Stomach smooth muscle (tissue), 2 donors: ENCODE results near the gene CDC42EP5.
"Not testable (repeated sequence)": the region's sequence is repeated elsewhere in the genome, so short reads cannot be mapped to it uniquely, and the experiment has no call there.

Source experiments
- H3K27ac ChIP-seq: one replicate; pipeline ENCODE4 v1.7.0; 2013; ENCODE audit warnings: mild to moderate bottlenecking, low read length, inconsistent platforms
- H3K27me3 ChIP-seq, 2 donors: one replicate each; pipeline ENCODE4 v1.7.0; 2013; ENCODE audit warnings: low read length in 2 of 2; ENCODE audit not compliant: insufficient read depth in 2 of 2, control insufficient read depth in 1 of 2
- H3K36me3 ChIP-seq, 2 donors: one replicate each; pipeline ENCODE4 v1.7.0; 2013; ENCODE audit warnings: low read length in 2 of 2; ENCODE audit not compliant: control insufficient read depth in 2 of 2, insufficient read depth in 2 of 2
- H3K4me1 ChIP-seq: one replicate; pipeline ENCODE4 v1.7.0; 2013; ENCODE audit warnings: low read length; ENCODE audit not compliant: control insufficient read depth, insufficient read depth
- H3K4me3 ChIP-seq, 2 donors: one replicate each; pipeline ENCODE4 v1.7.0; 2013; ENCODE audit warnings: low read length in 2 of 2
- H3K9ac ChIP-seq, 2 donors: one replicate each; pipeline ENCODE4 v1.7.0; 2013; ENCODE audit warnings: low read length in 2 of 2, mild to moderate bottlenecking in 1 of 2
- H3K9me3 ChIP-seq, 2 donors: one replicate each; pipeline ENCODE4 v1.7.0; 2013; ENCODE audit warnings: low read length in 2 of 2; ENCODE audit not compliant: control insufficient read depth in 2 of 2
- donor health status: healthy.
- donor health status: Pancreatic carcinoma.

The CDC42EP5 gene, protein sequence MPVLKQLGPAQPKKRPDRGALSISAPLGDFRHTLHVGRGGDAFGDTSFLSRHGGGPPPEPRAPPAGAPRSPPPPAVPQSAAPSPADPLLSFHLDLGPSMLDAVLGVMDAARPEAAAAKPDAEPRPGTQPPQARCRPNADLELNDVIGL

GRCh38 chr19:54473071-54473891 is at the start of gene CDC42EP5:
TSS of gene CDC42EP5 (minus strand) at chr19:54473296. CDS start at chr19:54465547, 7,749 bp downstream.
- Histone ChIP-seq H3K36me3 (no peaks in the 10 kb centered on the region), H3K27me3 (peaks cover 25 to 32% of the 10 kb centered on the region in 2 donors), H3K4me3 (peak within 1 kb of the TSS; percentile 35 to 64), H3K27ac (peak within 1 kb of the TSS; percentile 18), H3K9me3 (no peaks in the 10 kb centered on the region), H3K9ac (peak within 1 kb of the TSS in 1 of 2 donors; percentile 5), H3K4me1 (peaks cover 8% of the 10 kb centered on the region)

DNA sequence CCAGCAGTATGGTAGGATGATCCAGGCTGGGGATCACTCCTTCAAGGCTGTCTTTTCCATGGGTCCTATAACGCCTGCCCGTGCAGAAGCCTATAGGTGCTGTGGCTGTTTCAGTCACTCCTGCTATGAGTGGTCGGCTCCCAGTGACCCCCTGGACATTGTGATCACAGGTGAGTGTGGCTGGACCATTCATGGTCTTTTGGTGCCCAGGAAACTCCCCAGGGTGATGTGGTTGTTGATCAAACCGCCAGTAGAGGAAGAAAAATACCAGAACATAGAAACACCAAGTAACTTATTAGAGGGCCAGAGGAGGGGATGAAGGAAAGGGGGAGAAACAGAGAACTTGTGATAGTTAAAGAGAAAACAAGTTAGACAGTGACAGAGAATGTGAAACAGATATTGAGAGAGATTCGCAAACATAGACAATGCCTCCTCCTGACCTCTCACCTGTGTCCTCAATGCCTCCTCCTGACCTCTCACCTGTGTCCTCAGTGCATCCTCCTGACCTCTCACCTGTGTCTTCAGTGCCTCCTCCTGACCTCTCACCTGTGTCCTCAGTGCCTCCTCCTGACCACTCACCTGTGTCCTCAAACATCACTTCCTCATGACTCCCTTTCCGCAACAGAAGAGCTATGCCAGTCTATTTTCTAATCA is 48.9 kb upstream of the CDC42EP5 start:
- Histone ChIP-seq H3K9me3 (peaks cover 0 to 5% of the 10 kb centered on the region in 2 donors), H3K4me1 (no peaks in the 10 kb centered on the region), H3K4me3 (no peak overlapping the region), H3K9ac (no peak overlapping the region), H3K27me3 (peaks cover 0 to 6% of the 10 kb centered on the region in 2 donors), H3K36me3 (no peaks in the 10 kb centered on the region), H3K27ac (no peak overlapping the region)

DNA sequence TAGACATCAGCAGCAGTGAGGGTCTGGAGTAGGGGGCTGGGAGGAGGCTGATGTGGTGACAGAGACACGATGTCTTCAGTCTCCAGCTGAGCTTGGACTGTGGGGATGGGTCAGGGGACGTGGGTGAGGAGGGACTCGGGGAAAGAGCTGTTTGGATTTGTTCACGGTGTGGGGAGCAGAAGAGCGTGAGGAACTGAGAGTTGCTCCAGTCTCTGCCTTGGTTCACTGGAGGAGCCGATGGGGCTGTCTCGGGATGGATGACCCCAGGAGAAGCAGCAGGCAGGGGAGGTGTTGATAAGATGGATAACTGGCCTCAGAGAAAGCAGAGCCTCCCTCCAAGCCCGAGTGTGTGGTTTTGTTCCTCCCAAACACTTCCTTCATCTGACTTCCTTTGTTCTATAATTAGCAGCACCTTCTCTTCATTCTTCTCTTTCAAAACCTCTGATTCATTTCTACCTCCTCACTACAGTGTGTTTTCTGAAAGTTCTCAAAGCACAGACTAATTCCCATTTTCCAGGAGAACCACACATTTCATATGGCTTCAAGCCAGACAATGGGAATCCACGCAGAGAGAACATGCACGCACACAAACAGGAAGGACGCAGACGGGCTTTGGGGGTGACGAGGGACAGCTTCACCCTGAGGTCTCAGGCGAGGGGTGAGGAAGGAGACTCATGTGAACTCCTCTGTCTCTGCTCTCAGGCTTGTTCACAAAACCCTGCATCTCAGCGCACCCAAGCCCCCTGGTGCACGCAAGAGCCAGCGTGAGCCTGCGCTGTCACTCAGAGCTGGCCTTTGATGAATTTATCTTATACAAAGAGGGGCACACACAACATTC is 48.1 kb upstream of the CDC42EP5 start:
- Histone ChIP-seq H3K4me1 (no peaks in the 10 kb centered on the region), H3K9me3 (peaks cover 0 to 3% of the 10 kb centered on the region in 2 donors), H3K27ac (no peak overlapping the region), H3K36me3 (no peaks in the 10 kb centered on the region), H3K27me3 (peaks cover 0 to 6% of the 10 kb centered on the region in 2 donors), H3K4me3 (no peak overlapping the region), H3K9ac (no peak overlapping the region)

DNA sequence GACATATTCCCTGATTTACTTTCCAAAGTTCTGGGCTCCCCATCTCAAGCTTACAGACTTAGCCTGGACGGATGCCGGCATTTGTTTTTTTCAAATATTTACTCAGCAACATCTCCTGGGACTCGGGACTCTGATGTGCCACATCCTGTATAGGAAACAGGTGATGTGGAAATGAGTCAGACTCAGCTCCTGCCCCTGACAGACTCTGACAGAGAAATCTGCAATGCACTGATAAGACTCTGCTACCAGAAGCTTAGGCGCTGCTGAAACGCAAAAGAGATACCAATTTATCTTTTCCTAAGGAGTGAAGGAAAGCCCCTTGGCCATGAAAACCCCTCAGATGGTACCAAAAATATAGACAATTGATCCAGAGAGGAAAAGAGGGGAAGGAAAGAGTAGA is 45.7 kb upstream of the CDC42EP5 start:
- Histone ChIP-seq H3K36me3 (no peaks in the 10 kb centered on the region), H3K27ac (no peak overlapping the region), H3K27me3 (peaks cover 6 to 15% of the 10 kb centered on the region in 2 donors), H3K4me1 (no peaks in the 10 kb centered on the region), H3K9me3 (no peaks in the 10 kb centered on the region), H3K4me3 (no peak overlapping the region), H3K9ac (no peak overlapping the region)

GRCh38 chr19:54517483-54517882 is 44.4 kb upstream of the CDC42EP5 start:
- Histone ChIP-seq H3K4me3 (no peak overlapping the region), H3K4me1 (no peaks in the 10 kb centered on the region), H3K9me3 (no peaks in the 10 kb centered on the region), H3K27ac (no peak overlapping the region), H3K9ac (no peak overlapping the region), H3K27me3 (peaks cover 6 to 13% of the 10 kb centered on the region in 2 donors), H3K36me3 (no peaks in the 10 kb centered on the region)

- Histone ChIP-seq H3K27me3 (peaks cover 6 to 9% of the 10 kb centered on the region in 2 donors), H3K4me1 (no peaks in the 10 kb centered on the region), H3K27ac (no peak overlapping the region), H3K9ac (no peak overlapping the region), H3K4me3 (no peak overlapping the region), H3K9me3 (no peaks in the 10 kb centered on the region), H3K36me3 (no peaks in the 10 kb centered on the region)
These were observed 42.1 kb upstream of the CDC42EP5 start for GRCh38 chr19:54515156-54515555.

- not testable (repeated sequence) for H3K9ac ChIP-seq, H3K4me1 ChIP-seq, H3K27ac ChIP-seq, H3K4me3 ChIP-seq, H3K27me3 ChIP-seq, H3K36me3 ChIP-seq, H3K9me3 ChIP-seq
These were observed 36.3 kb upstream of the CDC42EP5 start for GRCh38 chr19:54509200-54509940.

DNA sequence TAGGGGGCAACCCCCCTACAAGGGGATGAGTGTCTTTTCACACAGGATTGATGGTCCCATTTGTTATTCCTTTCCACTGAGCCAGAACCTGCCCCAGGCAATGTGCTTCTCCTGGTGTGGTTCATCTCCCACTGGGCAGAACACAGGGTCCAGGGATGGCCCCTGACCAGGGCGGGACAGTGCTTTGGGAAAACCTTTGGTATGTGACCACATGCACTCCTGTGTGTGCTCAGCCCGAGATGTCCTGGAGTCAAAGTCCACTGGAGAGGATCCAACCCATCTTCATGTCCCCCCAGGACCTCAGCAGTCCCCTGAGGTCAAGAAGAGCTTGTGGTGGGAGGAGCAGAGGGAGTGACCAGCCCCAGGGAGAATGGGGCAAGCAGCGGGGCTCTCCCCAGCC is 35.4 kb upstream of the CDC42EP5 start:
- not testable (repeated sequence) for H3K9ac ChIP-seq, H3K36me3 ChIP-seq, H3K9me3 ChIP-seq, H3K4me3 ChIP-seq, H3K4me1 ChIP-seq, H3K27me3 ChIP-seq, H3K27ac ChIP-seq

DNA sequence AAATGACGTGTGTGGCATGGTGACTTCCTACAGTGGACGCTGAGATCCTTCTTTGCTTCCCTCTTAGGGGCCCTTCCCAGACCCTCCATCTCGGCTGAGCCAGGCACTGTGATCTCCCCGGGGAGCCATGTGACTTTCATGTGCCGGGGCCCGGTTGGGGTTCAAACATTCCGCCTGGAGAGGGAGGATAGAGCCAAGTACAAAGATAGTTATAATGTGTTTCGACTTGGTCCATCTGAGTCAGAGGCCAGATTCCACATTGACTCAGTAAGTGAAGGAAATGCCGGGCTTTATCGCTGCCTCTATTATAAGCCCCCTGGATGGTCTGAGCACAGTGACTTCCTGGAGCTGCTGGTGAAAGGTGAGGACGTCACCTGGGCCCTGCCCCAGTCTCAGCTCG is 34.7 kb upstream of the CDC42EP5 start:
- Histone ChIP-seq H3K4me3 (no peak overlapping the region), H3K9me3 (no peaks in the 10 kb centered on the region), H3K27ac (no peak overlapping the region), H3K27me3 (no peaks in the 10 kb centered on the region), H3K36me3 (no peaks in the 10 kb centered on the region), H3K4me1 (no peaks in the 10 kb centered on the region), H3K9ac (no peak overlapping the region)
